A673 (cell line): ENCODE measurements around the gene LTBP4. TPM values are rescaled to one million over a fixed set of nuclear protein-coding genes. Genes with fewer than 3 reads are reported as not detected.
"Not testable (repeated sequence)": the region's sequence is repeated elsewhere in the genome, so short reads cannot be mapped to it uniquely, and the experiment has no call there.

Experiments
- BruUV-seq: library from RNA; stranded (reverse); fragments of 400-500 nt; replicated peaks from 2 replicates; lab custom pipeline; 2021; lab: Mats Ljungman, UMichigan
- CTCF ChIA-PET: fragments of 300-600 bp; sonication (Branson Sonifier 250); formaldehyde crosslinking; loops from one replicate; lab custom pipeline; 2022; ENCODE audit warnings: antibody characterized with exemption; lab: Charles Lee
- POLR2A ChIA-PET: fragments of 300-600 bp; sonication (Branson Sonifier 250); formaldehyde crosslinking; loops from one replicate; lab custom pipeline; 2022; ENCODE audit warnings: antibody characterized with exemption; ENCODE audit not compliant: low non-redundant PET; lab: Charles Lee
- DNase-seq: peaks from one replicate; pipeline ENCODE4 v3.0.0-alpha.2; 2015; ENCODE audit warnings: low spot score
- H3K27ac ChIP-seq: fragments of 200-600 bp; sonication (generic); 2 replicates; pipeline ENCODE4 v1.5.1; 2016; ENCODE audit warnings: mixed run types, low read depth, mild to moderate bottlenecking, mixed read lengths, antibody characterized with exemption, low read length; ENCODE audit not compliant: poor library complexity, severe bottlenecking
- H3K27me3 ChIP-seq: fragments of 200-600 bp; sonication (generic); replicated peaks from 2 replicates; pipeline ENCODE4 v1.6.1; 2017; ENCODE audit warnings: mixed run types, low read depth, mild to moderate bottlenecking, mixed read lengths, antibody characterized with exemption, low read length; ENCODE audit not compliant: insufficient read depth, poor library complexity
- H3K36me3 ChIP-seq: fragments of 200-600 bp; sonication (generic); 2 replicates; pipeline ENCODE4 v1.6.1; 2016; ENCODE audit warnings: mixed run types, mild to moderate bottlenecking, mixed read lengths, antibody characterized with exemption, low read length; ENCODE audit not compliant: insufficient read depth, poor library complexity, severe bottlenecking
- H3K4me1 ChIP-seq: fragments of 200-600 bp; sonication (generic); 2 replicates; pipeline ENCODE4 v1.6.1; 2017; ENCODE audit warnings: mixed run types, mild to moderate bottlenecking, mixed read lengths, antibody characterized with exemption, low read length; ENCODE audit not compliant: insufficient read depth, poor library complexity, severe bottlenecking
- H3K4me3 ChIP-seq: fragments of 200-600 bp; sonication (generic); 2 replicates; pipeline ENCODE4 v1.5.1; 2016; ENCODE audit warnings: low read depth, mixed run types, mild to moderate bottlenecking, mixed read lengths, low read length; ENCODE audit not compliant: poor library complexity, severe bottlenecking
- H3K9me3 ChIP-seq: fragments of 200-600 bp; sonication (generic); 2 replicates; pipeline ENCODE4 v1.6.1; 2016; ENCODE audit warnings: mixed run types, low read depth, mild to moderate bottlenecking, mixed read lengths, antibody characterized with exemption, low read length; ENCODE audit not compliant: poor library complexity, severe bottlenecking
- CTCF ChIP-seq: fragments of 300-800, 200-600 bp; sonication (generic); conservative IDR thresholded peaks from 2 replicates; pipeline ENCODE4 v1.5.1; 2017; ENCODE audit warnings: low read depth, mild to moderate bottlenecking, antibody characterized with exemption, low read length, moderate library complexity, mixed read lengths
- EZH2 ChIP-seq: fragments of 200-600 bp; sonication (generic); IDR thresholded peaks from 2 replicates; pipeline ENCODE4 v1.6.1; 2017; ENCODE audit warnings: borderline replicate concordance, low read depth, mild to moderate bottlenecking, mixed read lengths, antibody characterized with exemption, low read length; ENCODE audit not compliant: poor library complexity, severe bottlenecking
- intact Hi-C: fragments of 100-400 bp; cut with micrococcal nuclease; formaldehyde crosslinking; loops from one replicate; pipeline ENCODE4 v1.10.0; 2022; ENCODE audit not compliant: unreplicated experiment
- total RNA-seq: library from RNA; stranded (reverse); gene quantifications from 2 replicates; pipeline ENCODE4 v1.2.3, GENCODE V29; 2021

The LTBP4 gene
- total RNA-seq, 1 experiment from 2014 or later: 139 TPM

- peak overlapping the region; percentile 5 for H3K27ac ChIP-seq
- CTCF ChIA-PET: no interaction called here
- no peaks in the 10 kb centered on the region for H3K27me3 ChIP-seq
- H3K4me3 ChIP-seq: no peak overlapping the region
- H3K9me3 ChIP-seq: no peaks in the 10 kb centered on the region
- TF ChIP-seq CTCF: no peak
- TF ChIP-seq EZH2: no peak
- POLR2A ChIA-PET: no interaction called here
- intact Hi-C loops: no loop called here
- no TSS peak for BruUV-seq
- H3K36me3 ChIP-seq: peaks cover 69% of the 10 kb centered on the region
- peak; percentile 90 for DNase-seq
- peaks cover 10% of the 10 kb centered on the region for H3K4me1 ChIP-seq
These were observed 22.5 kb downstream of the LTBP4 start for GRCh38 chr19:40623403-40624251.

GRCh38 chr19:40624369-40625153 lies 23.4 kb downstream of the LTBP4 start:
- H3K27me3 ChIP-seq, intact Hi-C loops, POLR2A ChIA-PET, CTCF ChIA-PET, BruUV-seq, H3K9me3 ChIP-seq, H3K27ac ChIP-seq, H3K4me3 ChIP-seq, DNase-seq: not testable (repeated sequence)
- Histone ChIP-seq H3K4me1 (peaks cover 10% of the 10 kb centered on the region), H3K36me3 (peaks cover 66% of the 10 kb centered on the region)

GRCh38 chr19:40625406-40626120 lies 24.4 kb downstream of the LTBP4 start:
- no peak overlapping the region for H3K4me3 ChIP-seq
- no peak overlapping the region for H3K27ac ChIP-seq
- H3K36me3 ChIP-seq: peaks cover 64% of the 10 kb centered on the region
- no peak for DNase-seq
- no peaks in the 10 kb centered on the region for H3K27me3 ChIP-seq
- no peaks in the 10 kb centered on the region for H3K9me3 ChIP-seq
- no peak for TF ChIP-seq EZH2
- no peak for TF ChIP-seq CTCF
- intact Hi-C loops: no loop called here
- CTCF ChIA-PET: no interaction called here
- BruUV-seq: no TSS peak
- H3K4me1 ChIP-seq: peaks cover 10% of the 10 kb centered on the region
- POLR2A ChIA-PET: no interaction called here
